ENCODE results near the gene TNFAIP8L2. TPM values are rescaled to one million over a fixed set of nuclear protein-coding genes. Genes with fewer than 3 reads are reported as not detected.

Gene TNFAIP8L2
- total and polyA plus RNA-seq, 3 experiments from 2014 or later, result 22.6 to 25.5 (median 24.6) TPM

- Histone ChIP-seq H3K36me3 (ENCODE audit: insufficient read depth, low read length) (no peaks in the 10 kb centered on the region), H3K4me1 (ENCODE audit: insufficient read depth, low read length) (peaks cover 11% of the 10 kb centered on the region), H3K9me3 (ENCODE audit: low read length) (no peaks in the 10 kb centered on the region), H3K27ac (ENCODE audit: low read depth, low read length) (no peak overlapping the region), H3K4me3 (ENCODE audit: low read length) (peak overlapping the region; percentile 55), H3K27me3 (ENCODE audit: insufficient read depth, low read length, poor library complexity, severe bottlenecking) (no peaks in the 10 kb centered on the region)
- Mint-ChIP-seq H3K4me3 (peak overlapping the region; percentile 27 to 82 (median 67)), H3K27me3 (peaks cover 8 to 13% of the 10 kb centered on the region in 2 donors), H3K36me3 (peaks cover 0 to 5% (median 2%) of the 10 kb centered on the region in 3 donors), H3K4me1 (peaks cover 9 to 12% (median 11%) of the 10 kb centered on the region in 3 donors), H3K27ac (peak overlapping the region in 1 of 8 donors; percentile 42), H3K9me3 (no peaks in the 10 kb centered on the region)
- ChIA-PET CTCF (interaction anchor here (1.0 to 1.5 kb wide), 4 partner anchors 9 to 107 kb away, joined by 3 to 8 read pairs (median 4); partner anchors contain the start of gene TNFAIP8L2), POLR2A (interaction anchor here (0.9 to 1.2 kb wide), 3 partner anchors 25 to 72 kb away, joined by 3 to 7 read pairs (median 3); partner anchors contain the start of genes CDC42SE1, GABPB2, MLLT11 and TNFAIP8L2)
- DNase-seq, result no peak
These were observed 24.6 kb upstream of the TNFAIP8L2 start for GRCh38 chr1:151131701-151132334.

GRCh38 chr1:151132335-151133017, 24.0 kb upstream of the TNFAIP8L2 start:
- Mint-ChIP-seq H3K4me3 (peak overlapping the region in 2 of 7 donors; percentile 27 to 82), H3K9me3 (no peaks in the 10 kb centered on the region), H3K4me1 (peaks cover 9 to 12% (median 11%) of the 10 kb centered on the region in 3 donors), H3K27ac (no peak overlapping the region), H3K36me3 (peaks cover 0 to 5% (median 2%) of the 10 kb centered on the region in 3 donors), H3K27me3 (peaks cover 8 to 13% of the 10 kb centered on the region in 2 donors)
- no peaks in the 10 kb centered on the region for H3K9me3 ChIP-seq (ENCODE audit: low read length)
- peaks cover 11% of the 10 kb centered on the region for H3K4me1 ChIP-seq (ENCODE audit: insufficient read depth, low read length)
- ChIA-PET POLR2A (interaction anchor here (1.1 kb wide), 1 partner anchor 73 kb away, joined by 3 read pairs; the partner anchor contains the start of genes CDC42SE1 and MLLT11), CTCF (interaction anchor here (1.0 to 1.2 kb wide), 2 partner anchors 33 to 108 kb away, joined by 3 to 5 read pairs; no protein-coding TSS in a partner anchor)
- no peak for DNase-seq
- H3K36me3 ChIP-seq (ENCODE audit: insufficient read depth, low read length), result no peaks in the 10 kb centered on the region
- H3K27me3 ChIP-seq (ENCODE audit: insufficient read depth, low read length, poor library complexity, severe bottlenecking), result no peaks in the 10 kb centered on the region
- no peak overlapping the region for H3K27ac ChIP-seq (ENCODE audit: low read depth, low read length)
- H3K4me3 ChIP-seq (ENCODE audit: low read length), result no peak overlapping the region

DNA sequence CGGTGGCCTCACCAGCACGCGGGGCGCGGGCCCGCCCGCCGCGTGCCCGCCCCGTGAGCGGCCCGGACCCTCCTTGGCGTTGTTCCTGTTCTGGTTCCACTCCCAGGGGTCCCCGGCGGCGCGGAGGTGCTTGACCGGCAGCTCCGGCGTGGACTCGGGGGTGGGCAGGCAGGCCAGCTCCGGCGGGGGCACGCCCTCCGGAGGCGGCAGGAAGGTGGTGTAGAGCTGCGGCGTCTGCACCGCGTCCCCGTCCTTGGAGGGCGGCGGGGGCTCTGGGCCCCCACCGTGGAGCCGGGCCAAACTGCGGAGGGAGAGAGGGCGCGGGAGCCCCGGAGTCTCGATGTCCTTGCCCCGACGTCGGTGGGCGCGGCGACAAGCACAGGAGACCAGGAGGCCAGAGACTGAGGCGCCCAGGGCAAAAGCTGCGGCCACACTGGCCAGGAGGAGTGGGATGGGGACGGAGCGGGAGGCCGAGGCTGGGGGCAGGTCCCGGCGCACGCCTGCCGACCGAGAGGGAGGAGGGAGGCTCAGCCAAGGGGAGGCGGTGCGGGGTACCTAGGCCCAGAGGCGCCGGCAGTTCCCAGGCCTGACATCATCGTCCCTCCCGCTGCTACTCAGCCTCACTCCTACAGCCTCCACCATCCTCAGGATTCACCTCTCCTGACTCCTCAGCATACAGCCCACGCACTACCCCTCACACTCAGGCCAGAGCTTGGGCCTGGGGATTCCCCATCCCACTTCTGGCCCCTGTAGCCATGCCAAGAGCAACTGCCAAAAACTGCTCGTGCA, 23.2 kb upstream of the TNFAIP8L2 start:
- no peaks in the 10 kb centered on the region for H3K36me3 ChIP-seq (ENCODE audit: insufficient read depth, low read length)
- ChIA-PET CTCF (interaction anchor here (1.2 kb wide), 1 partner anchor 109 kb away, joined by 3 read pairs; no protein-coding TSS in a partner anchor), POLR2A (no interaction called here)
- Mint-ChIP-seq H3K36me3 (peaks cover 0 to 5% (median 2%) of the 10 kb centered on the region in 3 donors), H3K27ac (no peak overlapping the region), H3K4me3 (no peak overlapping the region), H3K9me3 (no peaks in the 10 kb centered on the region), H3K4me1 (peaks cover 9 to 12% (median 11%) of the 10 kb centered on the region in 3 donors), H3K27me3 (peaks cover 8 to 13% of the 10 kb centered on the region in 2 donors)
- H3K27ac ChIP-seq (ENCODE audit: low read depth, low read length), result no peak overlapping the region
- H3K27me3 ChIP-seq (ENCODE audit: insufficient read depth, low read length, poor library complexity, severe bottlenecking), result no peaks in the 10 kb centered on the region
- H3K4me1 ChIP-seq (ENCODE audit: insufficient read depth, low read length), result peaks cover 11% of the 10 kb centered on the region
- no peak overlapping the region for H3K4me3 ChIP-seq (ENCODE audit: low read length)
- no peaks in the 10 kb centered on the region for H3K9me3 ChIP-seq (ENCODE audit: low read length)
- no peak for DNase-seq

DNA sequence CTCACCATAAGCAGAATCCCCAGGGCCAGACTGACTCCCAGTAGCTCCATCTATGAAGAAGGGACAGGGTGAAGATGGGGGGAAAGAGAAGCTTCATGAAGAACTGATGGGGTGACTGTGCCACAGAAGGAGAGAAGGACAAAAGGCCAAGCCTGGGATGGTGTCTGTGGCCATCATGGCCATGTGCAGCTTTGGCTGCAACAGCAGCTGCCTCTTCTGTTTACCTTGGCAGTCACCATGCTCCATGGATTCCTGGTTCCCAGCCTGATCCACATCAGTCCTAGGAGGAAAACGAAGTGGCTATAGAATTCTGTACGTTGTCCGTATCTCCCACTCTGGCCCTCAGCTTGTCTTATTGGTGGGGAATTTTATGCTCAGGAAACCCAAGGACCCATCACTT, 22.1 kb upstream of the TNFAIP8L2 start:
- no peak for DNase-seq
- POLR2A ChIA-PET, result no interaction called here
- Mint-ChIP-seq H3K27ac (no peak overlapping the region), H3K4me1 (peaks cover 9 to 12% (median 11%) of the 10 kb centered on the region in 3 donors), H3K27me3 (peaks cover 8 to 13% of the 10 kb centered on the region in 2 donors), H3K9me3 (no peaks in the 10 kb centered on the region), H3K36me3 (peaks cover 0 to 2% (median 0%) of the 10 kb centered on the region in 3 donors), H3K4me3 (no peak overlapping the region)
- Histone ChIP-seq H3K9me3 (ENCODE audit: low read length) (no peaks in the 10 kb centered on the region), H3K4me1 (ENCODE audit: insufficient read depth, low read length) (peaks cover 11% of the 10 kb centered on the region), H3K4me3 (ENCODE audit: low read length) (no peak overlapping the region), H3K27me3 (ENCODE audit: insufficient read depth, low read length, poor library complexity, severe bottlenecking) (no peaks in the 10 kb centered on the region), H3K36me3 (ENCODE audit: insufficient read depth, low read length) (no peaks in the 10 kb centered on the region), H3K27ac (ENCODE audit: low read depth, low read length) (no peak overlapping the region)
- CTCF ChIA-PET, result no interaction called here

DNA sequence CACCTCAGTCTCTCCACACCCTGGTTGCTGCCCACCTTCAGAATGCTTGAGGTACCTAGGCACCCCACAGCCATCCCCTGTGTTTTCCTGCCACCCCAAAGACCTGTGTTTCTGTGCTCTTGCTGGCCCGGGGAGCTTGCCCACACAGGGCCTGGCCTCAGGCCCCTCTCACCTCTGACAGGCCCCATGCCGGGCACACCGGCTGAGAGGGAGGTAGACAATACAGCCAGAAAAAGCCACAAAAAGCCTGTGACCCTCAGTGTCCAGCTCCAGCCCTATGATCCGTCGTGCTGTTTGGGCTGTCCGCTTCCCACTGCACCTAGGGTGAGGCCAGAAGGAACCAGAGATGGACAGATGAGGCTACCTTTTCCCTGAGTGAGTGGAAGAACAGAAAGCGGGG, 21.5 kb upstream of the TNFAIP8L2 start:
- Mint-ChIP-seq H3K27me3 (peaks cover 8 to 13% of the 10 kb centered on the region in 2 donors), H3K9me3 (no peaks in the 10 kb centered on the region), H3K27ac (peak overlapping the region in 1 of 8 donors; percentile 64), H3K4me3 (no peak overlapping the region), H3K36me3 (peaks cover 0 to 2% (median 0%) of the 10 kb centered on the region in 3 donors), H3K4me1 (peaks cover 9 to 12% (median 11%) of the 10 kb centered on the region in 3 donors)
- no peak for DNase-seq
- CTCF ChIA-PET, result interaction anchor here (1.1 kb wide), 1 partner anchor 24 kb away, joined by 3 read pairs; no protein-coding TSS in a partner anchor
- no peak overlapping the region for H3K27ac ChIP-seq (ENCODE audit: low read depth, low read length)
- no peaks in the 10 kb centered on the region for H3K36me3 ChIP-seq (ENCODE audit: insufficient read depth, low read length)
- no peak overlapping the region for H3K4me3 ChIP-seq (ENCODE audit: low read length)
- POLR2A ChIA-PET, result no interaction called here
- H3K4me1 ChIP-seq (ENCODE audit: insufficient read depth, low read length), result peaks cover 11% of the 10 kb centered on the region
- no peaks in the 10 kb centered on the region for H3K9me3 ChIP-seq (ENCODE audit: low read length)
- no peaks in the 10 kb centered on the region for H3K27me3 ChIP-seq (ENCODE audit: insufficient read depth, low read length, poor library complexity, severe bottlenecking)

DNA sequence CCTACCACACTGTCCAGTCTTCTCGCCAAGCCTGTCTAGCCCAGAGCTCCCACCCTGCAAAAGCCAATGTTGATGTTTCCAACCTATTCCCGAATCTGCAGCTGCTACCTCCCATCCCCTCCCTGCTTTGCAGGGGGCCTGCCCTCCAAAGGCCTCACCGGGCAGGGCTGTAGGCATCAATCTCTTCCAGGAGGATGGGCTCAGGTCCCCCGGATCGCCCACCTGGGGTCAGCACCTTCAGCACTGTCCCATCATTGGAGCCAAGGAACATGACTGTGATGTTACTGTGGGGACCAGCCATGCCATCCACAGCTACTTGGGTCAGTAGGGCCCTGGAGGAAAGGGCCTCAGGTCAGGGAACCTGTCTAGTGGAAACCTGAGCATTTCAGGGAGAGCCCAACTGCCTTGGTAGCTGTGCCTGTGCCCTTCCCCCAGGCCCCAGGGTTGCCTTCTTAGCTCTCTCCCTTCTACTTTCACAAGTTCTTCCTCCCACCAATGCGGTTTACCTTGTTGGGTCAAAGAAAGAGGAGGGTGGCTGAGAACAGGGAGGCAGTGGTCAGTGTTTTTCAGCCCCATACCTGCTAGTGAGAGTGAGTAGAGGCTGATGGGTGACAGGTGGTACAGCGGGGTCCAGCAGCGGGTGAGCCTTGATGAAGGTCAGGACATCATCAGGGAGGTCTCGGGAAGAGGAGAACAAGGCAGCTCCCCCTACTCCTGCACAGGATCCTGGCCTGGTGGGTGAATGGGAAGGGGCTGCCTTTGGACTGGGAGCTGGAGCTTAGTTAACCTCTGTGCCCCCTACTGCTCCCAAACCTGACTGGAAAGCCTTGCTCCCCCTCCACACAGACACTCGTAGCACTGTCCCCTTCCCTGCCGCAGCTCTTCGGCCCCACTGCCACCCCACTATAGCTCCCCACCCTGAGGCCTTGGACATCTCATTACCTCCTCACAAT, 20.7 kb upstream of the TNFAIP8L2 start:
- H3K9me3 Mint-ChIP-seq, result no peaks in the 10 kb centered on the region
- peaks cover 6 to 11% (median 10%) of the 10 kb centered on the region in 3 donors for H3K4me1 Mint-ChIP-seq
- H3K4me3 Mint-ChIP-seq, result no peak overlapping the region
- H3K36me3 Mint-ChIP-seq, result peaks cover 0 to 2% (median 0%) of the 10 kb centered on the region in 3 donors
- DNase-seq, result no peak
- Histone ChIP-seq H3K4me3 (ENCODE audit: low read length) (no peak overlapping the region), H3K9me3 (ENCODE audit: low read length) (no peaks in the 10 kb centered on the region), H3K4me1 (ENCODE audit: insufficient read depth, low read length) (peaks cover 7% of the 10 kb centered on the region), H3K27me3 (ENCODE audit: insufficient read depth, low read length, poor library complexity, severe bottlenecking) (no peaks in the 10 kb centered on the region), H3K27ac (ENCODE audit: low read depth, low read length) (no peak overlapping the region), H3K36me3 (ENCODE audit: insufficient read depth, low read length) (no peaks in the 10 kb centered on the region)
- ChIA-PET POLR2A (no interaction called here), CTCF (interaction anchor here (1.1 to 1.3 kb wide), 2 partner anchors 21 to 24 kb away, joined by 3 to 5 read pairs; partner anchors contain the start of gene TNFAIP8L2)
- H3K27ac Mint-ChIP-seq, result peak overlapping the region in 1 of 8 donors; percentile 27
- H3K27me3 Mint-ChIP-seq, result peaks cover 5 to 9% of the 10 kb centered on the region in 2 donors

GRCh38 chr1:151137789-151138188, 18.7 kb upstream of the TNFAIP8L2 start:
- Histone ChIP-seq H3K4me1 (ENCODE audit: insufficient read depth, low read length) (no peaks in the 10 kb centered on the region), H3K9me3 (ENCODE audit: low read length) (no peaks in the 10 kb centered on the region), H3K27me3 (ENCODE audit: insufficient read depth, low read length, poor library complexity, severe bottlenecking) (no peaks in the 10 kb centered on the region), H3K36me3 (ENCODE audit: insufficient read depth, low read length) (no peaks in the 10 kb centered on the region), H3K27ac (ENCODE audit: low read depth, low read length) (no peak overlapping the region), H3K4me3 (ENCODE audit: low read length) (no peak overlapping the region)
- H3K36me3 Mint-ChIP-seq, result peaks cover 0 to 2% (median 0%) of the 10 kb centered on the region in 3 donors
- peaks cover 0 to 2% of the 10 kb centered on the region in 2 donors for H3K27me3 Mint-ChIP-seq
- ChIA-PET CTCF (interaction anchor here (1.2 kb wide), 1 partner anchor 56 kb away, joined by 3 read pairs; no protein-coding TSS in a partner anchor), POLR2A (no interaction called here)
- H3K9me3 Mint-ChIP-seq, result no peaks in the 10 kb centered on the region
- no peak overlapping the region for H3K4me3 Mint-ChIP-seq
- no peak overlapping the region for H3K27ac Mint-ChIP-seq
- no peaks in the 10 kb centered on the region for H3K4me1 Mint-ChIP-seq
- DNase-seq, result no peak
